ENCODE results near the gene UBFD1. TPM values are rescaled to one million over a fixed set of nuclear protein-coding genes. Genes with fewer than 3 reads are reported as not detected.

The UBFD1 gene
- total and polyA plus RNA-seq, 10 of the 15 experiments (the other 5 are each of a cell fraction or from before 2014, with no cell fraction given): 7.3 to 48.5 (median 32.1) TPM

GRCh38 chr16:23514381-23515152 lies 43.0 kb upstream of the UBFD1 start:
- no peak overlapping the region for H3K27ac ChIP-seq (ENCODE audit: control insufficient read depth, insufficient read depth)
- H3K36me3 ChIP-seq (ENCODE audit: control insufficient read depth in 2 of 2, insufficient read depth in 2 of 2, low read length in 1 of 2): peaks cover 2 to 4% of the 10 kb centered on the region in 2 experiments
- in situ Hi-C loops (cut with MboI): no loop called here
- 91% methylated on average over 7 of the region's 7 CpGs for WGBS (ENCODE audit: insufficient coverage, insufficient replicate concordance, low lambda C conversion rate, missing lambda C conversion rate)
- TF ChIP-seq CEBPZ (IDR thresholded peaks at IDR 0.05; ENCODE audit: low read depth, low read length) (no peak), RUNX3 (IDR thresholded peaks at IDR 0.05; ENCODE audit: low read length) (peak; percentile 82), ZBTB40 (IDR thresholded peaks at IDR 0.05; ENCODE audit: borderline replicate concordance) (no peak), POLR2A (IDR thresholded peaks at IDR 0.05; ENCODE audit: low read depth, low read length) (no peak), TCF7 (IDR thresholded peaks at IDR 0.05; ENCODE audit: borderline replicate concordance) (peak; percentile 35; the same call in 1 of the 2 replicates), PKNOX1 (IDR thresholded peaks at IDR 0.05) (peak; percentile 19; the same call in 1 of the 2 replicates)
- TF ChIP-seq, protein P1, sequence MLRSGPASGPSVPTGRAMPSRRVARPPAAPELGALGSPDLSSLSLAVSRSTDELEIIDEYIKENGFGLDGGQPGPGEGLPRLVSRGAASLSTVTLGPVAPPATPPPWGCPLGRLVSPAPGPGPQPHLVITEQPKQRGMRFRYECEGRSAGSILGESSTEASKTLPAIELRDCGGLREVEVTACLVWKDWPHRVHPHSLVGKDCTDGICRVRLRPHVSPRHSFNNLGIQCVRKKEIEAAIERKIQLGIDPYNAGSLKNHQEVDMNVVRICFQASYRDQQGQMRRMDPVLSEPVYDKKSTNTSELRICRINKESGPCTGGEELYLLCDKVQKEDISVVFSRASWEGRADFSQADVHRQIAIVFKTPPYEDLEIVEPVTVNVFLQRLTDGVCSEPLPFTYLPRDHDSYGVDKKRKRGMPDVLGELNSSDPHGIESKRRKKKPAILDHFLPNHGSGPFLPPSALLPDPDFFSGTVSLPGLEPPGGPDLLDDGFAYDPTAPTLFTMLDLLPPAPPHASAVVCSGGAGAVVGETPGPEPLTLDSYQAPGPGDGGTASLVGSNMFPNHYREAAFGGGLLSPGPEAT (IDR thresholded peaks at IDR 0.05; ENCODE audit: low read depth): no peak
- H3K27me3 ChIP-seq (replicated peaks in 1 of 2; ENCODE audit: control insufficient read depth in 2 of 2, insufficient read depth in 2 of 2, low read length in 1 of 2): no peaks in the 10 kb centered on the region
- intact Hi-C loops (cut with micrococcal nuclease; ENCODE audit: unreplicated experiment): no loop called here
- no peak overlapping the region for H3K4me2 ChIP-seq (ENCODE audit: control insufficient read depth, insufficient read depth)
- ChIA-PET CTCF (no interaction called here), SMC1A (ENCODE audit: uncharacterized antibody, unreplicated experiment) (interaction anchor here (1.2 kb wide), 1 partner anchor 9 kb away, joined by 3 read pairs; no protein-coding TSS in a partner anchor), POLR2A (interaction anchor here (0.6 to 1.7 kb wide), 4 partner anchors 9 to 1139 kb away, joined by 4 to 6 read pairs (median 5); no protein-coding TSS in a partner anchor), RAD21 (ENCODE audit: unreplicated experiment) (interaction anchor here (0.6 kb wide), 1 partner anchor 439 kb away, joined by 5 read pairs; no protein-coding TSS in a partner anchor)
- H4K20me1 ChIP-seq (ENCODE audit: control insufficient read depth, insufficient read depth): no peaks in the 10 kb centered on the region
- ATAC-seq (no peak), FAIRE-seq (no peak), DNase-seq (ENCODE audit: low read depth, low spot score) (no peak)
- H2AFZ ChIP-seq (ENCODE audit: control insufficient read depth, low read depth, low read length): no peak overlapping the region
- no peak overlapping the region for H3K4me3 ChIP-seq
- BruUV-seq (replicated peaks): no TSS peak
- H3K4me1 ChIP-seq (ENCODE audit: control insufficient read depth, insufficient read depth, low read length): peaks cover 22% of the 10 kb centered on the region
- no peak overlapping the region for H3K9ac ChIP-seq (ENCODE audit: control insufficient read depth, insufficient read depth, low read length)
- H3K79me2 ChIP-seq (ENCODE audit: control insufficient read depth, insufficient read depth, low read length): peaks cover 12% of the 10 kb centered on the region
- H3K9me3 ChIP-seq (replicated peaks; ENCODE audit: control insufficient read depth, insufficient read depth, low read length): no peaks in the 10 kb centered on the region
